GM18909 (cell line): ENCODE data around the gene PLEKHG2.

Experiments
- ATAC-seq: cut with Tn5 transposase; IDR thresholded peaks from one replicate; pipeline ENCODE4 v1.9.1; 2021; ENCODE audit warnings: mild to moderate bottlenecking; ENCODE audit not compliant: unreplicated experiment, poor library complexity

The PLEKHG2 gene

DNA sequence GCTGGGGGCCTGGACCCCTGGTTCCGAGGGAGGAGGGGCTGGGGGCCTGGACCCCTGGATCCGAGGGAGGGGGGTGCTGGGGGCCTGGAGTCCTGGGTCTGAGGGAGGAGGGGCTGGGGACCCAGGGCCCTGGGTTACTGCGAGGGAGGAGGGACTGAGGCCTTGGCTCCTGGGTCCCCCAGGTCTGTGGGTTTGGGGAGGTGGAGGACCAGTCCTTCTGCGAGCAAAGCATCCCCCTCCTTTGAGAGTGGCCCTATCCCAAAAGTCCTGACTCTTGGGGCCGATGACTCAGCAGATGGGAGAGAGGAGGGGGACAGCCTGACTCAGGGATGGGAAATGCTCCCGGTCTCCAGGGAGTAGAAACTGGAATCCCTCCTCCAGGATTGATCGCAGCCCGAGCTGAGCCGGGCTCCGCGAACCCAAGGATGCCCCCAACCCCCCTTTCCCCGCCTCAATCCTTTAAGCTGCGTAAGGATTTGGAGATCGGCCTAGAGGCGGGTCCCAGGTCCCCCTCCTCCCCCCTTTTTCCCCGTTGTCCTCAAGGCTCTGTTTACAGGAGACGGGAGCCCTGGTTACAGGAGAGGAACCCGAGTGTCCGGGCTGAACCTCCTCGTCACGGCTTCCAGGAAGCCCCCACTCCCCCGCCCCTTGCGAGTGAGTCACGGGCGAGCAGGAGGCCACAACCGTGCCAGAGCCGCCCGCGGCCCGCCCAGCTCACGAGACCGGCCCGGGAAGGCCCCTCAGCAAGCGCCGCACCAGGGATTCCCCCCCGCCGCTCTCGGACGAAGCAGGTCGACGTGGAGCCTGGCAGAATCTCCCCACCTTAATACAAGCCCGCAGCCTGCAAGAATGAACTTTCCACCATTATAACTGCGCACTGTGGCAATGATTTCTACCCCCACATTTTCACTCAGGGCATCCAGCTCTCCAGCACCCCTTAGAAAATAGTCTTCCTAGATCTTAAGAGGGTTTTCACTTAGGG, 8.8 kb upstream of the PLEKHG2 start:
- peak; percentile 25 for ATAC-seq

DNA sequence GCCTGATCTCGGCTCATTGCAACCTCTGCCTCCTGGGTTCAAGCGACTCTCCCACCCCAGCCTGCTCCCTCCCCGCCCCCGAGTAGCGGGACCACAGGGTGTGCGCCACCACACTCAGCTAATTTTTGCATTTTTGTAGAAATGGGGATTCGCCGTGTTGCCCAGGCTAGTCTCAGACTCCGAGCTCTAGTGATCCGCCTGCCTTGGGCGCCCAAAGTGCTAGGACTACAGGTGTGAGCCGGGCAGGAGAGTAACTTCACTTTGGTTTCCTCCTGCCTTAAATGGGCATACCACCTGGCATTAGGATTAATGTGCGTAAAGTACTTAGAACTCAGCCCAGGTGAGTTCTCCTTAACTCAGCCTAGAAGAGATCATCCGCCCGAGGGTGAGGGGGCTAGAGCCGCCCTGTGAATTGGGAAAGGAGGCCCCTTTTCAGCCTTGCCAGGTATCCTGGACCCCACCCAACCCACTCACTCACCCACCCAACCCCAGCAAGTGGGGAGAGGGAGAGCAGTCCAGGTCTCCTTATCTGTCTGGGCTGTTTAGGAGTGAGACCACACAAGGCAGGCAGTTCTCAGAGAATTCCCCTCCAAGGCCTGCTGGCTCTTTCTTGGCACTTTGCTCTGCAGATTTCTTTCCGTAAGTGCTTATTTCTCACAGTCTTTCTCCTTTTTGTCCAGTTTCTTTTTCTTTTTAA, 7.1 kb upstream of the PLEKHG2 start:
- no peak for ATAC-seq

DNA sequence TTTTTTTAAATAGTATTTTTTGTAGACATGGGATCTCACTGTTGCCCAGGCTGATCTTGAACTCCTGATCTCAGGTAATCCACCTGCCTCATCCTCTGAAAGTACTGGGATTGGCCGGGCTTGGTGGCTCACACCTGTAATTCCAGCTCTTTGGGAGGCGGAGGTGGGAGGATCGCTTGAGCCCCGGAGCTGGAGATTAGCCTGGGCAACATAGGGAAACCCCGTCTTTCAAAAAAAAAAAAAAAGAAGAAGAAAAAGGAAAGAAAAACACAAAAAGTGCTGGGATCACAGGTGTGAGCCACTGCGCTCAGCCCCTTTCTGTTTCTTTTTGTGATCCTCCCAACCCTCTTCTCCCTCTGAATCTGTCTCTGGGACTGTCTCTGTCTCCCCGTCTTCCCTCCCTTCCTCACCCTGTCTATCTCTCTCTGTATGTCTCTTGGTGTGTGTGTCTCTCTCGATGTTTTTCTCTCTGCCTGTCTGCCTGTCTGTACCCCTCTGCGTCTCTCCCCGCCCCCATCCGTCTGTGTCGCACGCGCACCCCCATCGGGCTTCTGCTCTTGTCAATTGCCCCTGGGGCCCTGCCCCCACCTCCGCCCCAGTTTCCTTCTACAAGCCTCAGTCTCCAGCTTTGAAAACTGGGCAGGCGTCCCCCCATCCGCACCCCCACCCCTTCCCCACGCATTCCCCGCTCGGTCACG, 6.4 kb upstream of the PLEKHG2 start:
- no peak for ATAC-seq

DNA sequence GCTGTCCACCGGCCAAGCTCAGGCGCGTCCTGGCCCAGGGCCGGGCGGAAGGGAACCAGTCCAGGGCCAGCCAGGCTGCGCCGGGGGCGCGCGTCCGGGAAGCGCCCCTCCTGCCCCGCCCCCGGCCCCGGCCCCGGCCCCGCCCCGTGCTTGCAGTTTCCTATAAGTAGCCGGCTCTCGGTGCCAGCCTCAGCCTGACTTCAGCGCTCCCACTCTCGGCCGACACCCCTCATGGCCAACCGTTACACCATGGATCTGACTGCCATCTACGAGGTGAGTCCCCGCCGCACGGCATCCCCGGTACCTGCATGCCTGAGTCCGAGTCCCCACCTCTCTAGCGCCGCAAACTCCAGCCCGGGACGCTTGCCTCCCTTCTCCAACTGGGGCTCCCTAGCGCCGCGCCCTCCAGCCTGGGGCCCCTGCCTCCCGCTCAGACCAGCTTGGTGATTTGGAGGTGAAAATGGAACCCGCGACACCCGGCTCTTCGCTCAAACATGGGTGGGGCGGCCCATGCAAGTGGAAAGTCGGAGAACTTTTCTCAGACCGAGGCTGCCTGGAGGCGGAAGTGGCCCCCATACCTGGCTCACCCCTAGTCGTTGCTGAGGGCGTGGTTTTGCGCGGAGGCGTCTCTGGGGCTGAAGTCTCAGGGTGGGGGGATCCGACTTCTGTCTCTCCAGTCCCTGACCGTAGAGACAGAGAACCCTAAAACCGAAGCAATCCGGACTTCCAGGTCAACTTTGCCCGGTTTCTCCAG, 5.6 kb upstream of the PLEKHG2 start, which contains the start of gene ZFP36:
Gene ZFP36, plus strand, starts transcription at position 192 of the 754 bp plus-strand sequence. Its CDS starts 58 bp downstream, at position 250.
- ATAC-seq = no peak

DNA sequence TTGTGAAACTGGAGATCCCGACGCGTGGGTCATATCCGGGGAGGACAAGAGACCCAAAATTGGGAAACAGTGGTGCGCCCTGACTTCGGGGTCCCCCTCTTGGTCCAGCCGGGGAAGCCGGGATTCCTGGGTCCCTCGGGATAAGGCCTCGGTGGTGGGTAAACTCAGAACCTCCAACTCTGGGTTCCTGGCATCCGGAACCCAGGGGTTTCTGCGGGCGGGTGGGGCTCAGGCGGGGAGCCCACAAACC, 5.1 kb upstream of the PLEKHG2 start:
- no peak for ATAC-seq

DNA sequence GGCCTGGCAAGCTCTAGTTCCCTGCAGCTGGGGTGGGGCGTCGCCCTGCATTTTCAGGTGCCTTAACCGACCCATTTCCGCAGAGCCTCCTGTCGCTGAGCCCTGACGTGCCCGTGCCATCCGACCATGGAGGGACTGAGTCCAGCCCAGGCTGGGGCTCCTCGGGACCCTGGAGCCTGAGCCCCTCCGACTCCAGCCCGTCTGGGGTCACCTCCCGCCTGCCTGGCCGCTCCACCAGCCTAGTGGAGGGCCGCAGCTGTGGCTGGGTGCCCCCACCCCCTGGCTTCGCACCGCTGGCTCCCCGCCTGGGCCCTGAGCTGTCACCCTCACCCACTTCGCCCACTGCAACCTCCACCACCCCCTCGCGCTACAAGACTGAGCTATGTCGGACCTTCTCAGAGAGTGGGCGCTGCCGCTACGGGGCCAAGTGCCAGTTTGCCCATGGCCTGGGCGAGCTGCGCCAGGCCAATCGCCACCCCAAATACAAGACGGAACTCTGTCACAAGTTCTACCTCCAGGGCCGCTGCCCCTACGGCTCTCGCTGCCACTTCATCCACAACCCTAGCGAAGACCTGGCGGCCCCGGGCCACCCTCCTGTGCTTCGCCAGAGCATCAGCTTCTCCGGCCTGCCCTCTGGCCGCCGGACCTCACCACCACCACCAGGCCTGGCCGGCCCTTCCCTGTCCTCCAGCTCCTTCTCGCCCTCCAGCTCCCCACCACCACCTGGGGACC, 4.6 kb upstream of the PLEKHG2 start:
- ATAC-seq = no peak

DNA sequence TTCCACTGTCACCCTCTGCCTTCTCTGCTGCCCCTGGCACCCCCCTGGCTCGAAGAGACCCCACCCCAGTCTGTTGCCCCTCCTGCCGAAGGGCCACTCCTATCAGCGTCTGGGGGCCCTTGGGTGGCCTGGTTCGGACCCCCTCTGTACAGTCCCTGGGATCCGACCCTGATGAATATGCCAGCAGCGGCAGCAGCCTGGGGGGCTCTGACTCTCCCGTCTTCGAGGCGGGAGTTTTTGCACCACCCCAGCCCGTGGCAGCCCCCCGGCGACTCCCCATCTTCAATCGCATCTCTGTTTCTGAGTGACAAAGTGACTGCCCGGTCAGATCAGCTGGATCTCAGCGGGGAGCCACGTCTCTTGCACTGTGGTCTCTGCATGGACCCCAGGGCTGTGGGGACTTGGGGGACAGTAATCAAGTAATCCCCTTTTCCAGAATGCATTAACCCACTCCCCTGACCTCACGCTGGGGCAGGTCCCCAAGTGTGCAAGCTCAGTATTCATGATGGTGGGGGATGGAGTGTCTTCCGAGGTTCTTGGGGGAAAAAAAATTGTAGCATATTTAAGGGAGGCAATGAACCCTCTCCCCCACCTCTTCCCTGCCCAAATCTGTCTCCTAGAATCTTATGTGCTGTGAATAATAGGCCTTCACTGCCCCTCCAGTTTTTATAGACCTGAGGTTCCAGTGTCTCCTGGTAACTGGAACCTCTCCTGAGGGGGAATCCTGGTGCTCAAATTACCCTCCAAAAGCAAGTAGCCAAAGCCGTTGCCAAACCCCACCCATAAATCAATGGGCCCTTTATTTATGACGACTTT, 3.9 kb upstream of the PLEKHG2 start:
- ATAC-seq = no peak

DNA sequence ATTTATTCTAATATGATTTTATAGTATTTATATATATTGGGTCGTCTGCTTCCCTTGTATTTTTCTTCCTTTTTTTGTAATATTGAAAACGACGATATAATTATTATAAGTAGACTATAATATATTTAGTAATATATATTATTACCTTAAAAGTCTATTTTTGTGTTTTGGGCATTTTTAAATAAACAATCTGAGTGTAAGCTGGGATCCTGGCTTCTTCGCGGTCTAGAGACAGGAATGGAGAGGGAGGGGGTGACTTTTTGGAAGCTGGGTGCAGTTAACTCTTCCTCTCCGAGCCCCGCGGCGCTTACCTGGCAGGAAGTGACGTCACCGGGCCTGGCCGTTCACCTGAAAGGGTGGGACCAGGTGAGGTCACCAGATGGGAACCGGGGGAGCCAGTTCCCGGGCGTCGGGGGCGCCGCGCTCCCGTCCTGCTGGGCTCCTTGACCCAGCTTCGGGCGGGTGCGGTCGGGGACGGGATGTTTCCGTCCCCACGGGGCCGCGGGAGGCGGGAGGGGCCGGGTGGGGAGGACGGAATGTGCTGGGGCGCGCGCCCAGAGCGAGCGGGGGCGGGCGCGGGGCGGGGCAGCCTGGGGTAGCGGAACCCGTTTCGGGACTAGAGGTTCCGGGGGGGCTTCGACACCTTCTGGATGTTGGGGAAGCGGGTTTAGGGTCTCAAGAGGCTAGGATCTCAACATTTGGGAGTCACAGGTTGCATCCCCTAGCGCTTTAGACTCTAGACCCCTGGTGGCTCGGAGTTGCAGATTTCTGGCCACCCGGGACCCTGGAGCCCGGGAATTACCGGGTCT, 3.1 kb upstream of the PLEKHG2 start:
- no peak for ATAC-seq

DNA sequence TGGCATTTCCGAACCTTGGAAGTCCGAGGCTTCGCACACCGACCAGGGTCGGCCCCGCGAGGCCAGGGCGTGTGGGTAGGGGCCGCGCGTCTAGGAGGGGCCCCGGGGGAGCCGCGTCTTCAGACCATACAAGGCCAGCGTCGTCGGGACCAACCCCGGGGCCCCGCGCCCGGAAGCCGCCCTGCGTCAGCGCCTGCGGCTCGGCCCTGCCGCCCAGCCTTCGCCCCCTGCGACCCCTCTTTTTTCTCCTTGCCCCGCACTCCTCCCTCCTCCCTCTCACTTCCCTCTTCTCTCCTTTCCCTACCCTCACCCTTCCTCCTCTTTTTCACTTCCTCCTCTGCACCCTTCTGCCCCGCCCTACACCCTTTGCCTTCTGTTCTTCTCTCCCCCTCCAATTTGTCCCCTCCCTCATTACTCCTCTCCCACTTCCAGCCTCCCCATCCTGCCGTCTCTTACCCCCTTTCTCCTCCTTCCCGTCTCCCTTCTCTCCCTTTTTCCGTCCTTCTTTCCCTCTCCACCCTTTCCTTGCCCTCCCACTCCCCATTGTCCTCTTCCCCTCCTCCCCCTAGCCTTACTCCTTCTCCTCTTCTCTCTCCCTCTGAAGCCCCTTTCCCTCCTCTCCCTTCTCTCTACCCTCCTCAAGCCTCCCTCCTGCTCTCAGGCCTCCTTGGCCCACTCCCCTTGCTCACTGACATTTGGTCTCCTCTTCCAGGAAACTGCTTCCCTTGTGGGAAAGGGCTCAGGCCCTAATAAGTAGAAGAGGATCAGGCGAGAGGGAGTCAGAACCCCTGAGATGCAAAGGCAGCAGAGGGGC, 2.2 kb upstream of the PLEKHG2 start:
- no peak for ATAC-seq

DNA sequence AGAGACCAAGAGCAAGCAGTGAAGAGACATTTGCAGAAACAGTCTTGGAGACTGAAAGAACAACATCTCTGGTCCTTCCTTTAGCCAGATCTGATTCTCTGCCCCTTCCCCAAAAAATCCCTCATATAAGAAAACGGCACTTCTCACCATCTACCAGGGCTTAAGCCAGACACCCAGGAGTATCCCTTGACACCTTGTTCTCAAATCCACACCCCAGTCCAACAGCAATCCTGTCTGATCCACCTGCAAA, 1.7 kb upstream of the PLEKHG2 start:
- no peak for ATAC-seq

DNA sequence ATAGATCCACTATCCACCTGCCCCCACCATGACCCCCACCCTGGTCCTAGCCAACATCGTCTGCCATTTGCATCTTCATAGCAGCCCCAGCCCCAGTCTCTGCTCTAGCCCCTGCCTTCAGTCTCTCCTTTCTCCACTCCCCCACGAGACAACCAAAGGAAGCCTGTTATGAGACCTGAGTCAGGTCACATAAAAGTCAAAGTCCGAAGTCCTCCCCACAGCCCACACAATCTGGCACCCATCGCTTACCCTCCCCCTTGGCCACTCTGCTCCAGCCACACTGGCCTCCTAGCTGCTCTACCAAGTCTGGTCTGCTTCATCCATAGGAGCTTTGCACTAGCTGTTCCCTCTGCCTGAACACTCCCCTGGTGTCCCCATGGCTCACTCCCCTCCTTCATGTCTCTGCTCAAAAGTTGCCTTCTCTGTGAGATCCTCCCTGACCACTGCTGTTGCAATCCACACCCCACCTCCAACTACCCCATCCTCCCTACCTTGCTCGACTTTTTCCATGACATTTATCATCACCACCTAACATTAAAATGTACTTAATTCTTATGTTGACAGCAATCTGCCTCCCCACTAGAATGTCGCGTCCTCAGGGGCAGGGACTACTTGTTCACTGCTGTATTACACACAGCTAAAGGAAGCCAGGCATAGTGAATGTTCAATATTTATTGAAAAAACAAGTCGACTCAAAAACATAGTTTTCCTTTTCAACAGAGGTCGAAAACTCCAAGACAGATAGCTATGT, 1.2 kb upstream of the PLEKHG2 start:
- ATAC-seq = no peak

DNA sequence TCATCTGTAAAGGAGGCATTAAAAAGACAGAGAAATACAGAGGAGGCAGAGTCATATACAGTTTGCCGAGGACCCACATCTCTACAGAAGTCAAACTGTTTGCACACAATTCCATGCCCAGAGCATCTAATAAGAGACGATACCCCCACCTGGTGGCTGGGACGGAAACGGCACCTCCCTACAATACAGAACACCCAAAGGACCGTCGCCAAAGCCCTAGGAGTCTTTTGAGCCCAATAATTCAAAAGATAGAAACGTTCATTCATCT, 703 bp upstream of the PLEKHG2 start:
- peak; percentile 25 for ATAC-seq

DNA sequence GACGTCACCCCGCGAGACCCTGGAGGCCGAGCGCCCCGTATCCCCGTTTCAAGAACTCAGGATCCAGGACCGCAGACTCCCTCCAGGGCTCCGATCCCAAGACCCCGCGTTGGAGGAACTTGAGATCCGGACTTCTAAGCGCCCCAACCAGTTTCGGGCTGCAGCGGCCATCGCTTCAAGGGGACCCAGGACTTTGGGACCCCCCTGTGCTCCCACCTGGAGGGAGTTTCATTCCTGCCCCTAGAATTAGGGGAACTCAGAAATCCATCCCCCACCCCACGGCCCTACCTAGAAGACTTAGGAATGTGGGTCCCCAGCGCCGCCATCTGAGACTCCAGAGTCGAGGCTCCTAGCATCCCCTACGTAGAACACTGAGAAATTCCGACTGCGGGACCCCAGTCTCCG, 400 bp downstream of the PLEKHG2 start:
- no peak for ATAC-seq

DNA sequence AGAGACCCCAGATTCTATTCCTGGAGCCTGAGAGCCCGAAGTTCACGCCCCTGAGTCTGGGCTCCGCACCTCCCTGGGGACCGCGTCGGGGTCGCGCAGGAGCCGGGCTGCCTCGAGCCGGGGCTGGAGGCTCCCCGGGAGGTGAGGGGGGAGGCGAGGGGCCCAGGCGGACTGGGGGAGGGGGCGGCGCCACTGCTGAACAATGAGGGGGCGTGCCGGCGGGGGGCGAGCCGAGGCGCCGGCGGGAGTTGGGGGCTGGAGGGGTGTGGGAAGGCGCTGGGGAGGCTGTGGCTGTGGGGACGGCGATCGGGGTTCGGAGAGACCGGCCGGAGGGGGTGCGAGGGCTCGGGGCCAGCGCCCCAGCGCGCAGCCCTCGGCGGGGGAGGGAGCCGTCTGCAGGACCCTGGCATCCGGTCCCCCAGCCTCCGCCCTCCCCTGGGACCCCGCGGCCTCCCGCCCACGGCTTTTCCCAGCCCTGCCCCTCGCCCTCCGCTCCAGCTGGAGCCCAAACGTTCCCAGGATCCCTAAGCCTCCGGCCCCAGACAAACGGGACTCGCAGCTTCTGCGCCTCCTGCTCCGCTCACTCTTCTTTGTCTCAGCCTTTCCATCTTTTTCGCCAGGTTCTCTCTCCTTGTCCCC, 922 bp downstream of the PLEKHG2 start:
- ATAC-seq = no peak

DNA sequence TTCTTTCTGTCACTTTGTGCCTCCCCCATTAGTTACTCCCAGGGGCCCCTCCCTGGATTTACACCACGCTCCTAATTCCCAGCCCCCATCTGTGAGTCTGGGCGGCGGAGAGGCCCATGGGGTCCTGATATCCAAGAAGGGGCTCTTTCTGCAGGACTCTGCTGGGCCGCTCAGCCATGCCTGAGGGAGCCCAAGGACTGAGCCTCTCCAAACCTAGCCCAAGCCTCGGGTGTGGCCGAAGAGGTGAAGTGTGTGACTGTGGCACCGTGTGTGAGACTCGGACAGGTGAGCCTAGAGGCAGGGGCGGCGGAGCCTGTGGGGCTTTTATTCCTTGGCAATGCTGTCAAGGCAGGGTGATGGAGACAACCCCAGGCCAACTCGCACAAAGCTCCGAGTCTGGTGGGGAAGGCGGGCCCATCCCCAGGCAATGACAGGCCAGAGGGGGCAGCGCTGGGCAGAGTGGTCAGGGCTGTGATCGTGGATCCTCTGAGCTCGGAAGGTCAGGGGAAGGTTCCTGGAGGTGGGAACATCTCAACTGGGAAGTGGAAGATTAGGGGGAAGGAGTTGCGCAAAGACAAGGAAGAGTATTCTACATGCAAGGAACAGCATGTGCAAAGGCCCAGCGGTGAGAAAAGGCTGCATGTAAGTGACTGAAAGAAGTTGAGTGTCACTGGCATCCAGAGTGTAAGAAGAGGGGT, 1.6 kb downstream of the PLEKHG2 start:
- ATAC-seq = no peak
